H1 (cell line): ENCODE measurements around the gene ZNF423. TPM values are rescaled to one million over a fixed set of nuclear protein-coding genes. Genes with fewer than 3 reads are reported as not detected.

ENCODE experiments used
- RXRA ChIP-seq: IDR thresholded peaks from 2 replicates; pipeline ENCODE4 v1.6.1; 2011; ENCODE audit warnings: low read depth, mild to moderate bottlenecking, low read length, moderate library complexity; ENCODE audit not compliant: insufficient read depth
- TAF1 ChIP-seq: IDR thresholded peaks from 2 replicates; pipeline ENCODE4 v1.6.1; 2011; ENCODE audit warnings: mild to moderate bottlenecking, low read depth, low read length
- YY1 ChIP-seq: IDR thresholded peaks from 2 replicates; pipeline ENCODE4 v1.6.1; 2011; ENCODE audit warnings: low read depth, mild to moderate bottlenecking, low read length
- polyA plus RNA-seq, 7 experiments: library from polyadenylated mRNA; depleted of rRNA in 3 of 7; stranded (reverse) in 5 of 7; unstranded in 2 of 7; fragments of >200 nt in 5 of 7; fragments of 200-250 nt in 2 of 7; gene quantifications; 1 replicate in 5 of 7; 2 replicates in 1 of 7; 4 replicates in 1 of 7; pipeline versions ENCODE4 v1.2.1 to v1.2.3, GENCODE V29; 2011 to 2013; ENCODE audit warnings: missing spikeins in 2 of 7, mixed read lengths in 2 of 7
- total RNA-seq: library from RNA; stranded (reverse); fragmentation: NEBNext Ultra II Directional; extraction: Animal tissue kit (Norgen Biotek cat#: 25700); gene quantifications from 2 replicates; pipeline ENCODE4 v1.2.1, GENCODE V29; 2021
- TF ChIP-seq, protein P1 (sequence below): fragments of 300-600 bp; sonication (generic); IDR thresholded peaks from 2 replicates; pipeline ENCODE4 v1.7.1; 2012; ENCODE audit warnings: low read length, moderate library complexity, mild to moderate bottlenecking, inconsistent platforms; ENCODE audit not compliant: insufficient replicate concordance

ZNF423 gene
- total and polyA plus RNA-seq, 2 of the 8 experiments (the other 6 are each of a cell fraction or from before 2014, with no cell fraction given), result 38.2 to 52.3 TPM

GRCh38 chr16:49657736-49658465 lies 198.0 kb downstream of the ZNF423 start (continued):
- TF ChIP-seq, protein P1, sequence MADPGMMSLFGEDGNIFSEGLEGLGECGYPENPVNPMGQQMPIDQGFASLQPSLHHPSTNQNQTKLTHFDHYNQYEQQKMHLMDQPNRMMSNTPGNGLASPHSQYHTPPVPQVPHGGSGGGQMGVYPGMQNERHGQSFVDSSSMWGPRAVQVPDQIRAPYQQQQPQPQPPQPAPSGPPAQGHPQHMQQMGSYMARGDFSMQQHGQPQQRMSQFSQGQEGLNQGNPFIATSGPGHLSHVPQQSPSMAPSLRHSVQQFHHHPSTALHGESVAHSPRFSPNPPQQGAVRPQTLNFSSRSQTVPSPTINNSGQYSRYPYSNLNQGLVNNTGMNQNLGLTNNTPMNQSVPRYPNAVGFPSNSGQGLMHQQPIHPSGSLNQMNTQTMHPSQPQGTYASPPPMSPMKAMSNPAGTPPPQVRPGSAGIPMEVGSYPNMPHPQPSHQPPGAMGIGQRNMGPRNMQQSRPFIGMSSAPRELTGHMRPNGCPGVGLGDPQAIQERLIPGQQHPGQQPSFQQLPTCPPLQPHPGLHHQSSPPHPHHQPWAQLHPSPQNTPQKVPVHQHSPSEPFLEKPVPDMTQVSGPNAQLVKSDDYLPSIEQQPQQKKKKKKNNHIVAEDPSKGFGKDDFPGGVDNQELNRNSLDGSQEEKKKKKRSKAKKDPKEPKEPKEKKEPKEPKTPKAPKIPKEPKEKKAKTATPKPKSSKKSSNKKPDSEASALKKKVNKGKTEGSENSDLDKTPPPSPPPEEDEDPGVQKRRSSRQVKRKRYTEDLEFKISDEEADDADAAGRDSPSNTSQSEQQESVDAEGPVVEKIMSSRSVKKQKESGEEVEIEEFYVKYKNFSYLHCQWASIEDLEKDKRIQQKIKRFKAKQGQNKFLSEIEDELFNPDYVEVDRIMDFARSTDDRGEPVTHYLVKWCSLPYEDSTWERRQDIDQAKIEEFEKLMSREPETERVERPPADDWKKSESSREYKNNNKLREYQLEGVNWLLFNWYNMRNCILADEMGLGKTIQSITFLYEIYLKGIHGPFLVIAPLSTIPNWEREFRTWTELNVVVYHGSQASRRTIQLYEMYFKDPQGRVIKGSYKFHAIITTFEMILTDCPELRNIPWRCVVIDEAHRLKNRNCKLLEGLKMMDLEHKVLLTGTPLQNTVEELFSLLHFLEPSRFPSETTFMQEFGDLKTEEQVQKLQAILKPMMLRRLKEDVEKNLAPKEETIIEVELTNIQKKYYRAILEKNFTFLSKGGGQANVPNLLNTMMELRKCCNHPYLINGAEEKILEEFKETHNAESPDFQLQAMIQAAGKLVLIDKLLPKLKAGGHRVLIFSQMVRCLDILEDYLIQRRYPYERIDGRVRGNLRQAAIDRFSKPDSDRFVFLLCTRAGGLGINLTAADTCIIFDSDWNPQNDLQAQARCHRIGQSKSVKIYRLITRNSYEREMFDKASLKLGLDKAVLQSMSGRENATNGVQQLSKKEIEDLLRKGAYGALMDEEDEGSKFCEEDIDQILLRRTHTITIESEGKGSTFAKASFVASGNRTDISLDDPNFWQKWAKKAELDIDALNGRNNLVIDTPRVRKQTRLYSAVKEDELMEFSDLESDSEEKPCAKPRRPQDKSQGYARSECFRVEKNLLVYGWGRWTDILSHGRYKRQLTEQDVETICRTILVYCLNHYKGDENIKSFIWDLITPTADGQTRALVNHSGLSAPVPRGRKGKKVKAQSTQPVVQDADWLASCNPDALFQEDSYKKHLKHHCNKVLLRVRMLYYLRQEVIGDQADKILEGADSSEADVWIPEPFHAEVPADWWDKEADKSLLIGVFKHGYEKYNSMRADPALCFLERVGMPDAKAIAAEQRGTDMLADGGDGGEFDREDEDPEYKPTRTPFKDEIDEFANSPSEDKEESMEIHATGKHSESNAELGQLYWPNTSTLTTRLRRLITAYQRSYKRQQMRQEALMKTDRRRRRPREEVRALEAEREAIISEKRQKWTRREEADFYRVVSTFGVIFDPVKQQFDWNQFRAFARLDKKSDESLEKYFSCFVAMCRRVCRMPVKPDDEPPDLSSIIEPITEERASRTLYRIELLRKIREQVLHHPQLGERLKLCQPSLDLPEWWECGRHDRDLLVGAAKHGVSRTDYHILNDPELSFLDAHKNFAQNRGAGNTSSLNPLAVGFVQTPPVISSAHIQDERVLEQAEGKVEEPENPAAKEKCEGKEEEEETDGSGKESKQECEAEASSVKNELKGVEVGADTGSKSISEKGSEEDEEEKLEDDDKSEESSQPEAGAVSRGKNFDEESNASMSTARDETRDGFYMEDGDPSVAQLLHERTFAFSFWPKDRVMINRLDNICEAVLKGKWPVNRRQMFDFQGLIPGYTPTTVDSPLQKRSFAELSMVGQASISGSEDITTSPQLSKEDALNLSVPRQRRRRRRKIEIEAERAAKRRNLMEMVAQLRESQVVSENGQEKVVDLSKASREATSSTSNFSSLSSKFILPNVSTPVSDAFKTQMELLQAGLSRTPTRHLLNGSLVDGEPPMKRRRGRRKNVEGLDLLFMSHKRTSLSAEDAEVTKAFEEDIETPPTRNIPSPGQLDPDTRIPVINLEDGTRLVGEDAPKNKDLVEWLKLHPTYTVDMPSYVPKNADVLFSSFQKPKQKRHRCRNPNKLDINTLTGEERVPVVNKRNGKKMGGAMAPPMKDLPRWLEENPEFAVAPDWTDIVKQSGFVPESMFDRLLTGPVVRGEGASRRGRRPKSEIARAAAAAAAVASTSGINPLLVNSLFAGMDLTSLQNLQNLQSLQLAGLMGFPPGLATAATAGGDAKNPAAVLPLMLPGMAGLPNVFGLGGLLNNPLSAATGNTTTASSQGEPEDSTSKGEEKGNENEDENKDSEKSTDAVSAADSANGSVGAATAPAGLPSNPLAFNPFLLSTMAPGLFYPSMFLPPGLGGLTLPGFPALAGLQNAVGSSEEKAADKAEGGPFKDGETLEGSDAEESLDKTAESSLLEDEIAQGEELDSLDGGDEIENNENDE, result no peak
- TF ChIP-seq YY1, result no peak
- TF ChIP-seq RXRA, result no peak
- TF ChIP-seq TAF1, result no peak
